ENCODE results near the gene CYB561A3.

Gene CYB561A3

GRCh38 chr11:61347916-61348461, 13.7 kb downstream of the CYB561A3 start:
- no peak overlapping the region for H3K4me3 ChIP-seq (ENCODE audit: low read depth, low read length)
- DNase-seq (ENCODE audit: low read depth) = no peak
- TF ChIP-seq CTCF (IDR thresholded peaks at IDR 0.05; ENCODE audit: low read depth, low read length, missing control alignments) = no peak
- in situ Hi-C loops (cut with HindIII; ENCODE audit: low sequenced_read_pairs) = no loop called here

- no peak for DNase-seq (ENCODE audit: low read depth)
- TF ChIP-seq CTCF (IDR thresholded peaks at IDR 0.05; ENCODE audit: low read depth, low read length, missing control alignments) = no peak
- in situ Hi-C loops (cut with HindIII; ENCODE audit: low sequenced_read_pairs) = no loop called here
- no peak overlapping the region for H3K4me3 ChIP-seq (ENCODE audit: low read depth, low read length)
These were observed 15.5 kb downstream of the CYB561A3 start for GRCh38 chr11:61345954-61346843.

- no peak overlapping the region for H3K4me3 ChIP-seq (ENCODE audit: low read depth, low read length)
- no peak for TF ChIP-seq CTCF (IDR thresholded peaks at IDR 0.05; ENCODE audit: low read depth, low read length, missing control alignments)
- in situ Hi-C loops (cut with HindIII; ENCODE audit: low sequenced_read_pairs) = no loop called here
- DNase-seq (ENCODE audit: low read depth) = no peak
These were observed 16.5 kb downstream of the CYB561A3 start for GRCh38 chr11:61345170-61345610.

GRCh38 chr11:61343792-61344745, 17.6 kb downstream of the CYB561A3 start:
- in situ Hi-C loops (cut with HindIII; ENCODE audit: low sequenced_read_pairs) = no loop called here
- no peak for DNase-seq (ENCODE audit: low read depth)
- TF ChIP-seq CTCF (IDR thresholded peaks at IDR 0.05; ENCODE audit: low read depth, low read length, missing control alignments) = no peak
- H3K4me3 ChIP-seq (ENCODE audit: low read depth, low read length) = no peak overlapping the region

GRCh38 chr11:61342207-61342803, 19.4 kb downstream of the CYB561A3 start:
- no peak for DNase-seq (ENCODE audit: low read depth)
- no peak overlapping the region for H3K4me3 ChIP-seq (ENCODE audit: low read depth, low read length)
- in situ Hi-C loops (cut with HindIII; ENCODE audit: low sequenced_read_pairs) = no loop called here
- TF ChIP-seq CTCF (IDR thresholded peaks at IDR 0.05; ENCODE audit: low read depth, low read length, missing control alignments) = no peak

GRCh38 chr11:61341706-61342105, 20.0 kb downstream of the CYB561A3 start:
- no peak for DNase-seq (ENCODE audit: low read depth)
- in situ Hi-C loops (cut with HindIII; ENCODE audit: low sequenced_read_pairs) = no loop called here
- TF ChIP-seq CTCF (IDR thresholded peaks at IDR 0.05; ENCODE audit: low read depth, low read length, missing control alignments) = no peak

More at GRCh38 chr11:61341706-61342105, 20.0 kb downstream of the CYB561A3 start:
- no peak overlapping the region for H3K4me3 ChIP-seq (ENCODE audit: low read depth, low read length)
